Effector memory CD4-positive, alpha-beta T cell (primary cell): ENCODE data around the gene DIS3L2.

Experiments
- DNase-seq, 3 donors: peaks; one replicate each; pipeline ENCODE4 v3.0.0-alpha.2; 2020
- H3K27ac ChIP-seq: 2 replicates; pipeline ENCODE4 v1.7.0; 2013; ENCODE audit warnings: mild to moderate bottlenecking, low read length, moderate library complexity; ENCODE audit not compliant: insufficient read depth, poor library complexity, severe bottlenecking
- H3K27me3 ChIP-seq: replicated peaks from 2 replicates; pipeline ENCODE4 v1.7.0; 2013; ENCODE audit warnings: mild to moderate bottlenecking, low read length; ENCODE audit not compliant: insufficient read depth, control insufficient read depth, poor library complexity, severe bottlenecking
- H3K36me3 ChIP-seq: 2 replicates; pipeline ENCODE4 v1.7.0; 2013; ENCODE audit warnings: mild to moderate bottlenecking, low read length, moderate library complexity; ENCODE audit not compliant: control insufficient read depth, insufficient read depth
- H3K4me1 ChIP-seq: 2 replicates; pipeline ENCODE4 v1.7.0; 2013; ENCODE audit warnings: low read length, mild to moderate bottlenecking; ENCODE audit not compliant: control insufficient read depth, insufficient read depth, poor library complexity, severe bottlenecking
- H3K4me3 ChIP-seq: 2 replicates; pipeline ENCODE4 v1.7.0; 2013; ENCODE audit warnings: low read length, low read depth, mild to moderate bottlenecking; ENCODE audit not compliant: insufficient read depth, poor library complexity, severe bottlenecking
- H3K9me3 ChIP-seq: 2 replicates; pipeline ENCODE4 v1.7.0; 2013; ENCODE audit warnings: mild to moderate bottlenecking, low read length, moderate library complexity; ENCODE audit not compliant: control insufficient read depth

Gene DIS3L2

DNA sequence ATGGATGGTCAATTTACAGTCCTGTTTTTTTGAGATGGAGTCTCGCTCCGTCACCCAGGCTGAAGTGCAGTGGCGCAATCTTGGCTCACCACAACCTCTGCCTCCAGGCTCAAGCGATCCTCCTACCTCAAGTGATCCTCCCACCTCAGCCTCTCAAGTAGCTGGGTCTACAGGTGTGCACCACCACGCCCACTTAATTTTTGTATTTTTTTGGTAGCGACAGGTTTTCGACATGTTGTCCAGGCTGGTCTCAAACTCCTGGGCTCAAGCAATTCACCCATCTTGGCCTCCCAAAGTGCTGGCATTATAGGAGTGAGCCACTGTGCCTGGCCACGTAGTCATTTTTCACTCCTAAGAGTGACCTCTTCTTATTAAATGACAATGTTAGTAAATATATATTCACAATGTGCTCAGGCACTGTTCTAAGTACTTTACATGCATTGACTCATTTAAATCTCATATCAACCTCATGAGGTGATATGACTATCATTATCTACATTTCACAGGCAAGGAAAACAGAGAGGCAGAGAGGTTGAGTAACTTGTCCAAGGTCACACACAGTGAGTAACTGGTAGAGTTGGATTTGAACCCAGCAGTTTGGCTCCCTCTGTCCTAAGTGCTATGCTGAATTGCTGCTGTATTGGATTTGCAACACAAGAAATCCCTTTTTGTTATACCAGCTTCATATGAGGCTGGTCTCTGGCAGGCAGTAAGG, 5.6 kb upstream of the DIS3L2 start:
- H3K36me3 ChIP-seq = no peaks in the 10 kb centered on the region
- H3K27ac ChIP-seq = no peak overlapping the region
- peaks cover 2% of the 10 kb centered on the region for H3K4me1 ChIP-seq
- no peak overlapping the region for H3K4me3 ChIP-seq
- no peaks in the 10 kb centered on the region for H3K27me3 ChIP-seq
- DNase-seq = no peak
- H3K9me3 ChIP-seq = no peaks in the 10 kb centered on the region

- Histone ChIP-seq H3K4me1 (peaks cover 4% of the 10 kb centered on the region), H3K9me3 (no peaks in the 10 kb centered on the region), H3K36me3 (no peaks in the 10 kb centered on the region), H3K27ac (no peak overlapping the region), H3K27me3 (no peaks in the 10 kb centered on the region), H3K4me3 (no peak overlapping the region)
- DNase-seq = no peak
These were observed 3.4 kb upstream of the DIS3L2 start for GRCh38 chr2:231957913-231958763.

GRCh38 chr2:231960810-231961348, 634 bp upstream of the DIS3L2 start:
- Histone ChIP-seq H3K4me1 (peaks cover 4% of the 10 kb centered on the region), H3K9me3 (no peaks in the 10 kb centered on the region), H3K27me3 (no peaks in the 10 kb centered on the region), H3K36me3 (no peaks in the 10 kb centered on the region), H3K27ac (peak overlapping the region; percentile 62), H3K4me3 (peak overlapping the region; percentile 72)
- DNase-seq = no peak

GRCh38 chr2:231965102-231965501, 3.6 kb downstream of the DIS3L2 start:
- H3K36me3 ChIP-seq = no peaks in the 10 kb centered on the region
- DNase-seq = no peak

DNA sequence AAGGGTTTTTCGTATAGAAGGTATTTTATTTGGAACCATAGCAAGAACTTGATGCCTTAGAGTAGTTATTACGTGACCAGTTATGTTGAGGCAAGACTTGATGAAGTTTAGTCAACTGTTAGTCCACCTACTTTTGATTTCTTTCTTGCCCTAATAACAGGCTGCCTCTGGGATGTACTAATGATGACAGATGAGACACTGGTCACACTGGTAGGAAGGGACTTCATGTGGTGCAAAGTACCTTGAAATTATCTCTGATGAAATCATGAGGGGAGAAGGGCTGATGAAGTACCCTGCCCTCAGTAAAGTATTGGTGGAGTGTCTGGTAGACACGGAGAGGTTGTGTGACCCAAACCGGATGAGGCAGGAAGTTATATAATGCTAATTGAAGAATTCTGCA, 5.4 kb downstream of the DIS3L2 start:
- Histone ChIP-seq H3K4me3 (no peak overlapping the region), H3K27me3 (no peaks in the 10 kb centered on the region), H3K4me1 (no peaks in the 10 kb centered on the region), H3K27ac (no peak overlapping the region), H3K36me3 (no peaks in the 10 kb centered on the region), H3K9me3 (no peaks in the 10 kb centered on the region)
- DNase-seq = no peak

More at GRCh38 chr2:231965102-231965501, 3.6 kb downstream of the DIS3L2 start:
- H3K4me1 ChIP-seq = peaks cover 4% of the 10 kb centered on the region
- H3K27ac ChIP-seq = no peak overlapping the region
- no peak overlapping the region for H3K4me3 ChIP-seq
- H3K27me3 ChIP-seq = no peaks in the 10 kb centered on the region
- no peaks in the 10 kb centered on the region for H3K9me3 ChIP-seq

GRCh38 chr2:231968820-231969219, 7.3 kb downstream of the DIS3L2 start:
- Histone ChIP-seq H3K27me3 (no peaks in the 10 kb centered on the region), H3K27ac (no peak overlapping the region), H3K36me3 (no peaks in the 10 kb centered on the region), H3K4me1 (no peaks in the 10 kb centered on the region), H3K9me3 (no peaks in the 10 kb centered on the region), H3K4me3 (no peak overlapping the region)
- DNase-seq = no peak

GRCh38 chr2:231970461-231970860, 8.9 kb downstream of the DIS3L2 start:
- DNase-seq = no peak
- Histone ChIP-seq H3K4me3 (no peak overlapping the region), H3K9me3 (no peaks in the 10 kb centered on the region), H3K4me1 (no peaks in the 10 kb centered on the region), H3K27me3 (no peaks in the 10 kb centered on the region), H3K36me3 (no peaks in the 10 kb centered on the region), H3K27ac (no peak overlapping the region)

DNA sequence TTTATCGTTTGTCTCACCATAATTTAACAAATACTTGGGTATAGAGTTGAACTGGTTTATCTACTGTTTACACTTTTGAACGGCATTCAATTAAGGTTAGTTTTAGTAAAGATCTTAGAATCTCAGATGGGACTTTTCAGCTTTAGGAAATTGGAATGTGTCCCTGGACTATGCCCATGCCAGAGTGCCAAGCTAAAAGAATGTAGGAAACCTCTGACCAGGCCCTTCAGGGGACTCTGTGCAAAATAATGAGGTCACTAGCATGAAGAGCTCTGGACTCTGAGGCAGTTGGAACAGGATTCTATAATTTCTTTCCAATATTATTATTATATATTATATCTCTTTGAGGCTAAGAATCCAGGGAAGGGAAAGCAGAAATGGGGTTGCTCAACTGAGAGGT, 13.5 kb downstream of the DIS3L2 start:
- Histone ChIP-seq H3K9me3 (no peaks in the 10 kb centered on the region), H3K4me1 (no peaks in the 10 kb centered on the region), H3K27ac (no peak overlapping the region), H3K36me3 (no peaks in the 10 kb centered on the region), H3K27me3 (no peaks in the 10 kb centered on the region), H3K4me3 (no peak overlapping the region)
- DNase-seq = no peak

GRCh38 chr2:231977430-231977829, 15.9 kb downstream of the DIS3L2 start:
- no peaks in the 10 kb centered on the region for H3K4me1 ChIP-seq
- no peaks in the 10 kb centered on the region for H3K9me3 ChIP-seq
- no peak overlapping the region for H3K4me3 ChIP-seq
- H3K27ac ChIP-seq = no peak overlapping the region
- H3K36me3 ChIP-seq = no peaks in the 10 kb centered on the region
- no peaks in the 10 kb centered on the region for H3K27me3 ChIP-seq
- DNase-seq = no peak

- Histone ChIP-seq H3K27me3 (no peaks in the 10 kb centered on the region), H3K4me1 (no peaks in the 10 kb centered on the region), H3K27ac (no peak overlapping the region), H3K4me3 (no peak overlapping the region), H3K9me3 (no peaks in the 10 kb centered on the region), H3K36me3 (no peaks in the 10 kb centered on the region)
- no peak for DNase-seq
These were observed 23.5 kb downstream of the DIS3L2 start for GRCh38 chr2:231984992-231985391.
